NCI-H2171 treated with DMSO at 0.1 percent for 48 hours (cell line): ENCODE measurements around the gene USB1.

Experiments used
- DNase-seq: peaks from one replicate; lab custom pipeline; 2025; lab: John Stamatoyannopoulos, UW

The USB1 gene

DNA sequence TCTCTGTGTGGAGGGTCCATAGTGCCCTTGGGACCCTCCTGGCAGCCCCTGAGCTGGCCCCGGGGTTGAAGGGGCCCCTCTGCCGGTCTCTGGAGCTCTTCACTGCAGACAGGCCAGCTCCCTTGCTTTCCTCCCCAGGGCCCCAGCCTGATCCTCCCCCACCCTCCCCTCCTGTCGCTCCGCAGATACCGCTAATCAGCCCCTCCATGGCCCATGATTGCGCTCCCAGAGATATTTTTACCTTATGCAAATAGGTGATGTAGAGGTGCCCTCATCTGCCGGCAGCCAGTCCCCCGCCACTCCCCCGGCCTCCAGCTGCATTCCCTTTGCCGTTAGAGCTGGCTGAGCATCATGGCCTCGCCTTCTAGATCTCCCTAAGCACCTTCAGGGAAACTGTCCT is 33.6 kb downstream of the USB1 start:
- DNase-seq = no peak

GRCh38 chr16:58035356-58036170 is 34.4 kb downstream of the USB1 start:
- DNase-seq = no peak

DNA sequence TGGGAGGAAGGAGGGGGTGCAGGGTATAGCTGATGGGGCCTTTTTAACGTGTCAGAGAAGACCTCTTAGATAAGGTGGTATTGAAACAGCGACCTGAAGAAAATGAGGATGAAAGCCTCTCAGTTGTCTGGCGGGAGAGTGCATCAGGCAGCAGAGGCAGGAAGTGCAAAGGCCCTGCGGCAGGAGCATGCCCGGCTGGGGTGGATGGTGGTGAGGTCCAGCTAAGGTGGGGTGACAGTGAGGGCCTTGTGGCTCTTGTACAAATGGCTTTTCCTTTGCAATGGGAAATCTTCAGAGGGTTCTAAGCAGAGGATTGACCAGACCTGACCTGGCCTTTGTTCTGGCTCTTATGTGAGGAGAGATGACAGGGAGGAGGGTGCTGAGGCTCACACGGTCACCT is 35.7 kb downstream of the USB1 start:
- no peak for DNase-seq

GRCh38 chr16:58037365-58038057 is 36.3 kb downstream of the USB1 start:
- DNase-seq = no peak

DNA sequence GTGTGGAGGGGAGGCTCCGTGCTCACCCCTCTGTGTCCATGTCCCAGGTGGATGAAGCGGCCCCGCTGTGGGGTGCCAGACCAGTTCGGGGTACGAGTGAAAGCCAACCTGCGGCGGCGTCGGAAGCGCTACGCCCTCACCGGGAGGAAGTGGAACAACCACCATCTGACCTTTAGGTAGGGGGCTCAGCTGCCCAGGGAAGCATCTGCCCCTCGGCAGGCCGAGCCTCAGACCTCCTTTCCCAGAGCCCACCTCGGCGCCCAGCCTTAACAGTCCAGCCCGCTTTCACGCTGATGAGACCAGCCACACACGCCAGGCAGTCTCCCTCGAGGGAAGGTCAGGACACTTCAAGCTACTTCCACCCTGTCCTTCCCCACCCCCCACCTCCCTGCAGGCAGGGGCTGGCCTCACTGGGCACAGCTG is 37.0 kb downstream of the USB1 start:
- DNase-seq = no peak

DNA sequence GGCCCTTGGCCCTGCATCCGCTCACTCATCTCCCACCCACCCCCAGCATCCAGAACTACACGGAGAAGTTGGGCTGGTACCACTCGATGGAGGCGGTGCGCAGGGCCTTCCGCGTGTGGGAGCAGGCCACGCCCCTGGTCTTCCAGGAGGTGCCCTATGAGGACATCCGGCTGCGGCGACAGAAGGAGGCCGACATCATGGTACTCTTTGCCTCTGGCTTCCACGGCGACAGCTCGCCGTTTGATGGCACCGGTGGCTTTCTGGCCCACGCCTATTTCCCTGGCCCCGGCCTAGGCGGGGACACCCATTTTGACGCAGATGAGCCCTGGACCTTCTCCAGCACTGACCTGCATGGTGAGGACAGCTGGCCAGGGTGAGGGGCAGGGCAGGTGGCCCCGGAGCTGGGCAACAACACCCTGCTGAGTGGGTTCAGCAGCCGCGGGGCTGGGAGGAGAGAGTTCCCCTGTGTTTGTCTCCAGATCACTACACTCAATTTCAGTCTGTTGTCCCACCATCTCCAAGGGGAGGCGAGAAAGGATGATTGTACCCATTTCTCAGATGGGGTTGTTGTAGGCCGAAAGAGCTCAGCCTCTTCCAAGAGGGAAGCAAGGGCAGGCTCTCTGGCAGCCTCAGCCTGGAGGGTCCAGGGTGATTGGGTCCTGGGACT is 38.8 kb downstream of the USB1 start:
- no peak for DNase-seq

- DNase-seq = no peak
Measured at GRCh38 chr16:58040496-58040846, 39.3 kb downstream of the USB1 start.

DNA sequence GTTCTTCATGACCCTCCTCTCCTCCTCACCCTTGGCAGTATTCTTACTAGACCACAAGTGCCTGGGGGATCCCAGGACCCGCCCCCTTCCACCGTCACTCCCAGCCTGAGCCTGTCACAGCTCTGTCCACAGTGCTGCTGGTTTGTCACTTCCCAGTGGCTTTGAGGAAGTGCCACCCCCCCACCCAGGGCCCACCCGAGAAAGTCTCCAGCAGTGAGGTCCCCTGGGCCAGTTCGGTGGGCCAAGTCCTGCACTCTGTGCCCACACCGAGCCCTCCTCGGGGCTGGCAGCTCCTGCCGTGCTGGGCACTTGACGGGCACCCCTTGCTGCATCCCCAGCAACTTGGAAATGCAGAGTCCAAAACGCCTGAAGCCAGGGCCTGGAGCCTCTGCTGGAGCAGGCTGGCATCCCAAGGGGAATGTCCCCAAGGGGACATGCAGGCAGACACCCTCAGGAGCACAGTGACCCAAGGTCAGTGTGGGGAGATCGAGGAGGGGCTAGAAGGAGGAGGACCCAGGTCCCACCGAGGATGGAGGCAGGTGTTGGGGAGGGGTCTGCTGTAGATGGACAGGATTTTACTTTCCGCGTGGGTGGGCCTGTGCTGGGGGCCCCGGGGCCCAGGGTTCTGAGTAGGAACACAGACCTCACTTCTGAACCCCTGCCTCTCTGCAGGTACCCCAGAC is 39.9 kb downstream of the USB1 start:
- no peak for DNase-seq

- no peak for DNase-seq
Measured at GRCh38 chr16:58041628-58041955, 40.4 kb downstream of the USB1 start.

GRCh38 chr16:58042001-58042885 is 41.0 kb downstream of the USB1 start:
- DNase-seq = no peak

DNA sequence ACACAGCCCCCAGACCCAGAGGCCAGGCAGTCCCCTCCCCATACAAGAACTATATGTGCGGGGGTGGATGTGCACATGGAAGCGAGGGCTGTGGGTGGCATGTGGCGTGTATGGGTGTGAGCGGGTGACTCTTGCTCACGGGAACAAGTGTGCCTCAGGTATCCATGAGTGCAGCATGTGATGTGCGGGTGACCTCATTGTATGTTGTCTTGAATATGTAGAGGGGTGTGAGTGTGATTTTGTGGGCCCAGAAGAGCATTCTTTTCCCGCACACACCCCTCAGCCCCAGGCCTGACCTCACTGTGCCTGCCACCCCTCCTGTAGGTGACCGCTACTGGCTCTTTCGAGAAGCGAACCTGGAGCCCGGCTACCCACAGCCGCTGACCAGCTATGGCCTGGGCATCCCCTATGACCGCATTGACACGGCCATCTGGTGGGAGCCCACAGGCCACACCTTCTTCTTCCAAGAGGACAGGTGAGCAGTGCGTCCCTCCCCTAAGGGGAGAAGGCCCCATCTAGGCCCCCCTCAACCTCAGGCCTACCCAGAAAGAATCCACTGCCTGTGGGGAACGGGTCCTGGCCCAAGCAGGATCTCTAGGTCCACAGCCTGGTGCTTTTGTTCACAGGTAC is 41.8 kb downstream of the USB1 start:
- DNase-seq = no peak

- no peak for DNase-seq
Measured at GRCh38 chr16:58043571-58044155, 42.5 kb downstream of the USB1 start.

GRCh38 chr16:58044266-58045019 is 43.2 kb downstream of the USB1 start:
- no peak for DNase-seq

DNA sequence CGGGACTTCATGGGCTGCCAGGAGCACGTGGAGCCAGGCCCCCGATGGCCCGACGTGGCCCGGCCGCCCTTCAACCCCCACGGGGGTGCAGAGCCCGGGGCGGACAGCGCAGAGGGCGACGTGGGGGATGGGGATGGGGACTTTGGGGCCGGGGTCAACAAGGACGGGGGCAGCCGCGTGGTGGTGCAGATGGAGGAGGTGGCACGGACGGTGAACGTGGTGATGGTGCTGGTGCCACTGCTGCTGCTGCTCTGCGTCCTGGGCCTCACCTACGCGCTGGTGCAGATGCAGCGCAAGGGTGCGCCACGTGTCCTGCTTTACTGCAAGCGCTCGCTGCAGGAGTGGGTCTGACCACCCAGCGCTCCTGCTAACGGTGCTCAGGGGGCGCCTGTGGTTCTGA is 43.9 kb downstream of the USB1 start:
- DNase-seq = no peak

GRCh38 chr16:58046054-58046881 is 45.1 kb downstream of the USB1 start:
- no peak for DNase-seq

DNA sequence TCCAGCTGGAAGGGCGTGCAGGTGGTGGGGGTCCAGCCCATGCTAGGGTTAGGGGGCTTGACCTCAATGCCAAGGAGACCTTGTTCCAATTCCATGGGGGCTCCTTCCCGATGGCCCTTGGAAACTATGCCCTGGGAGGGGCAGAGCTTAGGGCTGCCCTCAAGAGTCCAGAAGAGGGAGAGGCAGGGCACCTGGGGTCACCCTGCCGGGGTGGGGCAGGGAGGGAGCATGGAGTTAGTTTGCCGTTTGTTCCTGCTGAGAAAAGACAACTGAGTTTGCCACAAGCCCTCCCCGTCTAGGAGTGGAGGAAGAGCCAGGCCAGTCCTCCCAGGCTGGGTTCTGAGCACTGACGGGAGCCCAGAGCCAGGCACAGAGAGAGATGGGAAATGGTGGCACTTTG is 45.7 kb downstream of the USB1 start:
- DNase-seq = no peak

DNA sequence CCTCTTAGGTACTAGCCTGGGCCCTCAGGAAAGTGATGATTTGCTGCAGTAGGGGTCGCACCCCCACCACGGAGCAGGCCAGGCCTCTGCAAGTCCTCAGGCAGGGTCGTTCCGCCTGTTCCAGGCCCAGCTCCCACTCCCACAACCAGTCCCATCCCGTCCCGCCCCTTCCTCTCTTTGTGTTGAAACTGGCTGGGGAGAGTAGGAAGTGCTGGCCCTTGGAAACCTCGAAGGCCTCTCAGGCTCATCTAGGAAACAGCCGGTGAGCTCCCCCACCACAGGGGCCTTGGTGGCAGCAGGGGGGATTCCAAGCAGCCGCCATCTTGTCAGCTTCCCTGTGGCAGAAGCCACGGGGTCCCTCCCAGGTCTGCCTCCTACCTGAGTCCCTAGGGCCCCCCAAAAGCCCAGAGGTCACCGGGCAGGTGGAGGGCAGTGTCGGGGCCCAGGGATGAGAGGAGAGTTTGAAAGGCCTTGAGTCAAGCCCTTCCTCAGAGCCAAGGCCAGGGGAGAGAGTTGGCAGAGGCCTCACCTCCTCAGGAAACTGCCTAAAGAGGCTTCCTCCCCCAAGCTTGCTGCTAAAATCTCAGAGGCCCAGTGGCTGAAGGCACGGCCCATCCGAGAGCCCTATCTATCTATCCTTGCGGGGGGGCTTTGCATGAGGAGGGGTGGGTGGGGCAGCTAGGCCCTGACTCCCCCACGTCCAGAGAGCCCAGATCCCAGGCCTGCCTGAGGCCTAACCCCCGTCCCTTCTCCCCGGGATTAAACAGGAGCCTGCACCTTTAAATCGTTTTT is 46.5 kb downstream of the USB1 start:
- DNase-seq = no peak

DNA sequence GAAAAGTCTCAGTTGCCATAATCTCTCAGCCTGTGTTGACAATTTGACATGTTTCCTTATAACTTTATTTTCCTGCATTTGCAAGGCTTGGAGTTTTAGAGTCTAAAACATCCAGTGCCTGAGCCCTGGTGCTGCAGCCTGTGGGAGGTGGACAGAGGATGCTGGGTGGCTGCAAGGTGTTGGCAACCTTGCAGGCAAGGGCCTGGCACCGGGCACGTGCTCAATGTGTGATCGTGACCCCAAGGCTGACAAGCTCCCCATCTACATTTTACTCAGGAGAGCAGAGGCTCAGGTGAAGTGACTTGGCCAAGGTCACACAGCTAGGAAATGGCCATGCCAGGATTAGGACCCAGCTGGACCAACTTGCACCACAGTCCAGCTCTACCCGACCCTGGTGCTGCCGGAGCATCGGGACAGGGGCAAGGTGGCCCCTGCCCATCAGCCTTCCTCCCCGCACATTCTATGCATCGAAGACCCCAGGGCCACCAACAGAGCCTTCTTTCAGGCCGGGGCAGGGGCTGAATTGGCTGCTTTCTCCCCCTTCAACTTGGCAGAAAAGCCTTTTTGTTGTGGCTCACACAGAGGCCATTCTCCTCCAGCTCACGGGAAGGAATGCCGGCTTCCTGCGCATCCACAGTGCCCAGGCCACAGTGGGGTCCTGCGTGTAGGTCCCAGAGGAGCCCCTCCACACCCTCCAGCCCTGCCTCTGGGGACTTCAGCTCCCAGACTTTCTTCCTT is 47.5 kb downstream of the USB1 start:
- no peak for DNase-seq
